GM20000 (cell line): ENCODE measurements around the gene PPP2R1B.

Experiments
- DNase-seq: peaks from one replicate; pipeline ENCODE4 v3.0.0; 2012; ENCODE audit warnings: low spot score
- TF ChIP-seq, protein P1 (sequence below): IDR thresholded peaks from 2 replicates; pipeline ENCODE4 v1.5.1; 2012; ENCODE audit warnings: mild to moderate bottlenecking, control low read depth; ENCODE audit errors: extremely low read depth, missing control alignments

PPP2R1B gene

DNA sequence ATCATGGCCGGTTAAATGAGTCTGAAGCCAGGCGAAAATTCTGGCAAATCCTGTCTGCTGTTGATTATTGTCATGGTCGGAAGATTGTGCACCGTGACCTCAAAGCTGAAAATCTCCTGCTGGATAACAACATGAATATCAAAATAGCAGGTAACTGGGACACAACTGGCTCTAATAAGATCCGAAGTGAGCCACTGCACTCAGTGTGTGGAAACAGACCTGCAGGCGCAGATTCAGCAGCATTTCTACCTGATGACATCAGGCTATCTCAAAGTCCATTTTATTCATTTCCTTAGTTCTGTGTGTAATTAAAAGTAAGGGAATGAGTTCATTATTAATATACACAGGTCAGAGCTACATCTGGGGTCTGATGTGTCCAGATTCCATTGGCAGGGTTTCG is 78.2 kb downstream of the PPP2R1B start:
- TF ChIP-seq, protein P1, sequence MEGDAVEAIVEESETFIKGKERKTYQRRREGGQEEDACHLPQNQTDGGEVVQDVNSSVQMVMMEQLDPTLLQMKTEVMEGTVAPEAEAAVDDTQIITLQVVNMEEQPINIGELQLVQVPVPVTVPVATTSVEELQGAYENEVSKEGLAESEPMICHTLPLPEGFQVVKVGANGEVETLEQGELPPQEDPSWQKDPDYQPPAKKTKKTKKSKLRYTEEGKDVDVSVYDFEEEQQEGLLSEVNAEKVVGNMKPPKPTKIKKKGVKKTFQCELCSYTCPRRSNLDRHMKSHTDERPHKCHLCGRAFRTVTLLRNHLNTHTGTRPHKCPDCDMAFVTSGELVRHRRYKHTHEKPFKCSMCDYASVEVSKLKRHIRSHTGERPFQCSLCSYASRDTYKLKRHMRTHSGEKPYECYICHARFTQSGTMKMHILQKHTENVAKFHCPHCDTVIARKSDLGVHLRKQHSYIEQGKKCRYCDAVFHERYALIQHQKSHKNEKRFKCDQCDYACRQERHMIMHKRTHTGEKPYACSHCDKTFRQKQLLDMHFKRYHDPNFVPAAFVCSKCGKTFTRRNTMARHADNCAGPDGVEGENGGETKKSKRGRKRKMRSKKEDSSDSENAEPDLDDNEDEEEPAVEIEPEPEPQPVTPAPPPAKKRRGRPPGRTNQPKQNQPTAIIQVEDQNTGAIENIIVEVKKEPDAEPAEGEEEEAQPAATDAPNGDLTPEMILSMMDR = no peak
- no peak for DNase-seq

DNA sequence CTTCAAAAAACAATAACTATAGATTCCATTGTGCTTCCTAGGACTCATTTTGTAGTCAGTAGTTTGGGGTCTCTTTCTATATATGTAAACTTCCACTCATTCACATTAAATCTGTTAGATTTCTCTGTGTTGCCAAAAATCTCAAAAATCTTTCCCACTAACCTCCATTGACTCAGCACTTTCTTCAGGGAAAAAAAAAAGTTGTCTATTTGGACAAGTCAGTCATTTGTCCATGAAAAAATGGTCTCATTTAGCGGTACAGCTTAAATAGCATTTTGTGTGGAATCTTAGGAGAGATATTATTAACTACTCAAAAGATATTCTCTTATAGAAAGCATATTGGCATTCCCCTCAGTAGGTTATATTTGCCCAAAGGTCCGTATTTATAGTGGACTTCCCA is 81.9 kb downstream of the PPP2R1B start:
- TF ChIP-seq, protein P1 = no peak
- no peak for DNase-seq

DNA sequence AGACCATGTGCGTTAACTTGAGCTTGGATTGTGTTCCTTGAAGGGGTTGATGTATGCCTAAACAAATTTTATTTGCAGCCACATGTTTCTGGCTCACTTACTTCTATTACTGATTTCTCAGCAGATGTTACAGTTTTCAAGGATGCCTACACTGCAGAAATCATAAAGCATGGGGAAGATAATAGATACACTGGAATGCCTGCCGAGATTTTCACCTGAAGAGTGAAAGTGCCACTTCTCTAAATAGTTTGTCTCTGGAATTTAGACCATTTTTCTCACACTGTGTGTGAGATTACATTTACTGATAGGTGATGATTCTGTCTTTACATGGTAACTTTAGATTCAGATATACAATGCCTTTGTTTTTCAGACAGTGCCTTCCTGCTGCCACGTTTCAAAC is 82.4 kb downstream of the PPP2R1B start:
- DNase-seq = no peak
- TF ChIP-seq, protein P1 = no peak

DNA sequence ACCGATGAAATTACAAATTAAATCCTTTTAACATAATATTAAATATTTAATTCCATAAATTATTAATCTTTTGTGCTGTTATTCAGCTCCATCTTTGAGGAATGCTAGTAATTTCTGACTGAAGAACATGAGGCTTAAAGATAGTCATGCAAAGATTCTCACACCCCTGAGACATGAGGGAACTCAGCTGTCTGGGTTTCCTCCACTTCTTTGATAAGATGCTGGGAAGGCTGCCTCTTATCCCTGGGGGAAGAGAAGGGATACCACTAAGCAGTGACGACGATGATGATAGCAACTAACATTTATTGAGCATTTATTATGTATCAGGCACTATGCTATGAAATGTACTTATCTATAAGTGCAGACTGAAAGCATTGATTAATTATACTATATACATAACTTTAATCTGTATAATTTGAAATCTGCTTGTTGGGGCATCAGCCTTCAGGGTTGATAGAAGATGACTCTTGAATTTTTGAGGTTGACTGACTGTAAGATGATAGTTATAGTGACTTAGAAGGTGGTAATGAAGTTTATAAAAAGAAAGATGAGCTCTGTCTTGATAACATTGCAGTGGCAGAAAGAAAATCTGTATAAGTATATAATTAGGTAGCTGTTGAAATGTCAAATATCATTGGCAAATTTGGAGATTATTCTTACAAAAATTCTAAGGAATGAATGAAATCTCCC is 85.6 kb downstream of the PPP2R1B start:
- DNase-seq = no peak
- TF ChIP-seq, protein P1 = no peak
